GM19395 (cell line): Measurements from ENCODE around the gene CXCL17.
"Not testable (repeated sequence)": the region's sequence is repeated elsewhere in the genome, so short reads cannot be mapped to it uniquely, and the experiment has no call there.

Experiments
- ATAC-seq: cut with Tn5 transposase; IDR thresholded peaks from one replicate; pipeline ENCODE4 v1.9.1; 2021; ENCODE audit warnings: mild to moderate bottlenecking, moderate library complexity; ENCODE audit not compliant: unreplicated experiment

Gene CXCL17

GRCh38 chr19:42442833-42443232 lies at the start of gene CXCL17:
Gene CXCL17, minus strand, starts transcription at chr19:42442946. Its CDS starts 114 bp downstream, at chr19:42442832.
- no peak for ATAC-seq

GRCh38 chr19:42488783-42489521 lies 46.2 kb upstream of the CXCL17 start:
- ATAC-seq: no peak

- ATAC-seq: no peak
Observed at GRCh38 chr19:42487798-42488178, 45.0 kb upstream of the CXCL17 start.

- ATAC-seq: no peak
Observed at GRCh38 chr19:42487032-42487797, 44.5 kb upstream of the CXCL17 start.

- ATAC-seq: not testable (repeated sequence)
Observed at GRCh38 chr19:42485036-42485435, 42.3 kb upstream of the CXCL17 start.

GRCh38 chr19:42480335-42481095 lies 37.8 kb upstream of the CXCL17 start:
- no peak for ATAC-seq

- no peak for ATAC-seq
Observed at GRCh38 chr19:42479736-42480135, 37.0 kb upstream of the CXCL17 start.

- ATAC-seq: no peak
Observed at GRCh38 chr19:42478765-42479311, 36.1 kb upstream of the CXCL17 start.

- ATAC-seq: no peak
Observed at GRCh38 chr19:42477933-42478332, 35.2 kb upstream of the CXCL17 start.

- ATAC-seq: no peak
Observed at GRCh38 chr19:42477117-42477516, 34.4 kb upstream of the CXCL17 start.

GRCh38 chr19:42475366-42475765 lies 32.6 kb upstream of the CXCL17 start:
- ATAC-seq: no peak

- ATAC-seq: no peak
Observed at GRCh38 chr19:42474743-42475142, 32.0 kb upstream of the CXCL17 start.

- ATAC-seq: no peak
Observed at GRCh38 chr19:42473686-42474085, 30.9 kb upstream of the CXCL17 start.

- ATAC-seq: no peak
Observed at GRCh38 chr19:42472402-42473147, 29.8 kb upstream of the CXCL17 start.

- no peak for ATAC-seq
Observed at GRCh38 chr19:42471554-42472249, 29.0 kb upstream of the CXCL17 start.

GRCh38 chr19:42469311-42470235 lies 26.8 kb upstream of the CXCL17 start:
- ATAC-seq: no peak

GRCh38 chr19:42468273-42468796 lies 25.6 kb upstream of the CXCL17 start:
- no peak for ATAC-seq

GRCh38 chr19:42467183-42467760 lies 24.5 kb upstream of the CXCL17 start:
- no peak for ATAC-seq
